Subcutaneous abdominal adipose tissue (tissue), 5 donors: ENCODE data around the gene FAF1.
A peak's percentile ranks its signal among the peaks of the same experiment; 100 is the strongest.
"Not testable (repeated sequence)": the region's sequence is repeated elsewhere in the genome, so short reads cannot be mapped to it uniquely, and the experiment has no call there.

ENCODE experiments used
- H3K27ac ChIP-seq: one replicate; pipeline ENCODE4 v1.7.0; 2013; ENCODE audit warnings: low read depth, mild to moderate bottlenecking, inconsistent platforms, low read length, moderate library complexity
- H3K27me3 ChIP-seq, 5 donors: one replicate each; pipeline ENCODE4 v1.7.0; 2013; ENCODE audit warnings: low read length in 5 of 5, inconsistent platforms in 1 of 5; ENCODE audit not compliant: control insufficient read depth in 5 of 5, insufficient read depth in 4 of 5
- H3K36me3 ChIP-seq, 5 donors: one replicate each; pipeline ENCODE4 v1.7.0; 2013; ENCODE audit warnings: low read length in 5 of 5; ENCODE audit not compliant: control insufficient read depth in 5 of 5, insufficient read depth in 5 of 5
- H3K4me1 ChIP-seq, 5 donors: one replicate each; pipeline ENCODE4 v1.7.0; 2013; ENCODE audit warnings: low read length in 5 of 5, mild to moderate bottlenecking in 3 of 5, moderate library complexity in 1 of 5; ENCODE audit not compliant: control insufficient read depth in 5 of 5, insufficient read depth in 5 of 5
- H3K4me3 ChIP-seq, 5 donors: one replicate each; pipeline ENCODE4 v1.7.0; 2013; ENCODE audit warnings: low read length in 5 of 5, low read depth in 1 of 5
- H3K9ac ChIP-seq, 5 donors: one replicate each; pipeline ENCODE4 v1.7.0; 2013; ENCODE audit warnings: low read length in 5 of 5, mild to moderate bottlenecking in 4 of 5, moderate library complexity in 3 of 5
- H3K9me3 ChIP-seq, 5 donors: one replicate each; pipeline ENCODE4 v1.7.0; 2013; ENCODE audit warnings: low read length in 5 of 5; ENCODE audit not compliant: control insufficient read depth in 5 of 5
- donor health status: healthy.
- donor health status: healthy.
- donor health status: healthy.
- donor health status: healthy.
- donor health status: healthy.

The FAF1 gene

DNA sequence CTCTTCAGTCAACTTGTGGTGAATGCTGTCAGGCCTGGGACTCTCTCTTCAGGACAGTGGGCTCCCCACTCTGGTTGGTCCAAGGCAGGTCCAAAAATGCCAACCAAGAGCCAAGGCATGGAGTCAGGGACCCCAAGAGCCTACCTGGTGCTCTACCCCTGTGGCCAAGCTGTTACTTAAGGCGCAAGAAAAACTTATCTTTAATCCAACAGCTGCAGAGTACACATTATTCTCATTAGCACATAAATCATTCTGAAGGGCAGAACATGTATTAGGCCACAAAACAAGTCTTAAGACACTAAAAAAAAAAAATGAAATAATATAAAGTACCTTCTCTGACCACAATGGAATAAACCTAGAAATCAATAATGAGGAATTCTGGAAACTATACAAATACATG, 65.7 kb downstream of the FAF1 start:
- H3K4me3 ChIP-seq, result no peak overlapping the region
- H3K4me1 ChIP-seq, result no peaks in the 10 kb centered on the region
- H3K27me3 ChIP-seq, result no peaks in the 10 kb centered on the region
- H3K27ac ChIP-seq, result no peak overlapping the region
- no peaks in the 10 kb centered on the region for H3K9me3 ChIP-seq
- H3K9ac ChIP-seq, result no peak overlapping the region
- no peaks in the 10 kb centered on the region for H3K36me3 ChIP-seq

DNA sequence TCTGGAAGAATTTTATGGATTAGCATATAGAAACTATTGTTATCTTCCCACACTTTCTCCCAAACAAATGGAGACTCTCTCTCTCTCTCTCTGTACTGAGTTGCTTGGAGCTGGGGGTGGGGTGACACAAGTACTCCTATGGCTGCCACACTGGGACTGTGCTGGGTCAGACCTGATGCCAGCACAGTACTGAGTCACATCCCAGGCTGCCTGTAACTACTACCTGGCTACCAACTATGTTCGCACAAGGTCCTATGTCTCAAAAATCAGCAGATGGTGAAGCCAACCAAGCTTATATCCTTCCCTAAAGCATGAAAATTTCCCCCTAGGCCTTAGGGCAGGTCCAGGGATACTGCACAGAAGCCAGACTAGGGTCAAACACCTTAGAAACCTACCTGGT, 66.6 kb downstream of the FAF1 start:
- Histone ChIP-seq H3K36me3 (no peaks in the 10 kb centered on the region), H3K4me3 (no peak overlapping the region), H3K4me1 (no peaks in the 10 kb centered on the region), H3K27me3 (no peaks in the 10 kb centered on the region), H3K9me3 (no peaks in the 10 kb centered on the region), H3K27ac (no peak overlapping the region), H3K9ac (no peak overlapping the region)

DNA sequence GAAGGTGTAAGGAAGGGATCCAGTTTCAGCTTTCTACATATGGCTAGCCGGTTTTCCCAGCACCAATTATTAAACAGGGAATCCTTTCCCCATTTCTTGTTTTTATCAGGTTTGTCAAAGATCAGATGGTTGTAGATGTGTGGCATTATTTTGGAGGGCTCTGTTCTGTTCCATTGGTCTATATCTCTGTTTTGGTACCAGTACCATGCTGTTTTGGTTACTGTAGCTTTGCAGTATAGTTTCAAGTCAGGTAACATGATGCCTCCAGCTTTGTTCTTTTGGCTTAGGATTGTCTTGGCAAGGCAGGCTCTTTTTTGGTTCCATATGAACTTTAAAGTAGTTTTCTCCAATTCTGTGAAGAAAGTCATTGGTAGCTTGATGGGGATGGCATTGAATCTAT, 72.5 kb downstream of the FAF1 start:
- H3K4me3 ChIP-seq, H3K27me3 ChIP-seq, H3K36me3 ChIP-seq, H3K4me1 ChIP-seq, H3K27ac ChIP-seq, H3K9me3 ChIP-seq, H3K9ac ChIP-seq: not testable (repeated sequence)

DNA sequence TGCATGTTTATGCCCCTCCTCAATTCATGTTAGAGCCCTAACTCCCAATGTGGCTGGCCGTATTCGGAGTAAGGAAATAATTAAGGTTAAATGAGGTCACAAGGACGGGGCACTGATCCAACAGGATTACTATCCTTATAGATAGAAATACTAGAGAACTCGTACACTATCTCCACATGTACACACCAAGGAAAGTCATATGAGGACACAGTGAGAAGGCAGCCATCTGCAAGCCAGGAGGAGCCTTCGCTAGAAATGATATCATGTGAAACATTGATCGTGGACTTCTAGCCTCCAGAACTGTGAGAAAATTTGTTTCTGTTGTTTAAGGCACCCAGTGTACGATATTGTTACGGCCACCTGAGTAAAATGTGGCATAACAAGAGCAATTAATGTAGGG, 79.7 kb downstream of the FAF1 start:
- Histone ChIP-seq H3K36me3 (no peaks in the 10 kb centered on the region), H3K27me3 (no peaks in the 10 kb centered on the region), H3K9me3 (peaks cover 0 to under 1% (median 0%) of the 10 kb centered on the region in 5 donors), H3K4me1 (peaks cover 5 to 29% (median 9%) of the 10 kb centered on the region in 5 donors), H3K9ac (no peak overlapping the region), H3K4me3 (peak overlapping the region in 2 of 5 donors; percentile 7 to 40), H3K27ac (peak overlapping the region; percentile 52)

DNA sequence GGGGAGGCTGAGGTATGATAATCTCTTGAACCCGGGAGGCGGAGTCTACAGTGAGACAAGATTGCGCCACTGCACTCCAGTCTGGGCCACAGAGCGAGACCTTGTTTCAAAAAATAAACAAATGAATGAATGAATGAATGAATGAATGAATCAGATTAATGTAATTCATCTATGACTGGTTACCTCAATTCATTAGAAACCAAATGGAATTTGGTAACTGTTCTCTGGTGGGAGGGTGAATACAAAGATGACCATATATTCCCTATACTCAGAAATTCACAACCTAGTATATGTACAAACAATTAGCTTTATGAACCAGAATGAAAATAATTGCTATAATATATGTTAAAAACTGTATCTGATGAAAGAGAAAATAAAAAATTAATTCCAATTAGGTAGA, 80.9 kb downstream of the FAF1 start:
- Histone ChIP-seq H3K27me3 (no peaks in the 10 kb centered on the region), H3K9me3 (no peaks in the 10 kb centered on the region), H3K4me3 (no peak overlapping the region), H3K36me3 (no peaks in the 10 kb centered on the region), H3K9ac (no peak overlapping the region), H3K27ac (no peak overlapping the region), H3K4me1 (peaks cover 5 to 29% (median 9%) of the 10 kb centered on the region in 5 donors)

DNA sequence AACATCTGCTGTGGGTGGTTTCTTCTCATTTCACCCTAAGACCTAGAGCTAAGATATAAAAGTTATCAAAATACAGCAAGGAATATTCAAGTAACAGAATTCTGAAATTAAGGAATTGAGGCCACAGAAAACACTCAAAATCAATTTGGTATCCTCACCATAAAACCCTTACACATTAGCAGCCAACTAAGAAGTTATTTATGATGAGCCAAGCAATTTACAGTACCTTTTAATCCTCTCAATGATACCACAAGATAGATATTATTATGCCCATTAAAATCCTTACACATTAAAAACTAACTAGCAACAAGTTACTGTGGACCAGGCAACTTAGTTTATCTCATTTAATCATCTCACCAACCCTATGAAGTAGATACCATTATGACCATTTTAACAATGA, 81.6 kb downstream of the FAF1 start:
- Histone ChIP-seq H3K4me1 (peaks cover 5 to 29% (median 9%) of the 10 kb centered on the region in 5 donors), H3K27me3 (no peaks in the 10 kb centered on the region), H3K27ac (no peak overlapping the region), H3K36me3 (no peaks in the 10 kb centered on the region), H3K9ac (no peak overlapping the region), H3K9me3 (no peaks in the 10 kb centered on the region), H3K4me3 (no peak overlapping the region)

DNA sequence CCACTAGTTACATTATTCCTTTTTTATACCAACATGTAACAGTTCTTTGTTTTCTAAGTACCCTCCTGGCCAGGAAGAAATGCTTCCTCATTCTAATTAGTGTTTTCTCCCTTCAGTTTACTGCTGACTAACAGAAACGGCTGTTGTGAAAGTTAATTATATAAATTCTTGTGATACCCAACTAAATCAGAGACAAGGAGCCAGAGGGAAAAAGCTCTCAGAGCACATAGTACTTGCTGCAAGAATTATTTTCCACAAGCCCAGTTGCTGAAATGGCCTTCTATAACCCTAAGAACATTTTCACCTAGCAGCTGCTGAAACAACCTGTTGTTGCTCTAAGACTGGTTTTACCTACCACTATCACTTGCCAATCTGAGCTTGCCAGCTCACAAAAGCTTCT, 82.4 kb downstream of the FAF1 start:
- Histone ChIP-seq H3K9me3 (no peaks in the 10 kb centered on the region), H3K27me3 (no peaks in the 10 kb centered on the region), H3K4me1 (peaks cover 5 to 29% (median 9%) of the 10 kb centered on the region in 5 donors), H3K9ac (no peak overlapping the region), H3K27ac (no peak overlapping the region), H3K4me3 (no peak overlapping the region), H3K36me3 (no peaks in the 10 kb centered on the region)

DNA sequence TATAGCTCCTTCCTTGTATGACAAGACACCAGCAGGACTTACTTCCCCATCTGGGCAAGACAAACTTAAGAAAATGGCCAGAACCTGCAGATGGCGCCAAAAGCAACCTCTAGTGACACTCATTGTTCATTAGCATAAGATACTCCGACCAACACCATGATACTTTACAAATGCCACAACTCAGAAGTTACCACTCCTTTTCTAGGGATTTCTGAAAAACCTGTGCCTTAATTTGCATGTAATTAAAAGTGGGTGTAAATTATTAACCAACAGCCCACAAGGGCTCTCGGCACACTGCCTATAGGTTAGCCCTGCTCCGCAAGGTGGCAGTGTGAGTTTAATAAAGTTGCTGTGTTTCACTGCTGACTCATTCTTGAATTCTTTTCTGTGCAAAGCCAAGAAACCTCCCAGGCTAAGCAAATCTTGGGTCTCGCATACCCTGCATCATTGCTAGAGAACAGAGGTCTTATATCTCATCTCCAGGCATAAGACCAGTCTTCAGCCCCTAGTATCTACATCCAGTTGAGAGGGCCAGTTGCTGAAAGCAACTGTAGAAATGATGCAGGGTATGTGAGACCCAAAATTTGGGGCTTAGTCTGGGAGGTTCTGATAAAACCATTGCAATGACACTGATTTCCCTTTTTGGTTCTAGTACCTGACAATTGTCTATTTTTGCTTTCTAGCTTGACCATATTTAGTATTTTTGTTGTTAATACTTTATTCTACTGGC, 86.4 kb downstream of the FAF1 start:
- H3K36me3 ChIP-seq, result no peaks in the 10 kb centered on the region
- H3K27ac ChIP-seq, result no peak overlapping the region
- no peaks in the 10 kb centered on the region for H3K9me3 ChIP-seq
- no peak overlapping the region for H3K9ac ChIP-seq
- peak overlapping the region in 1 of 5 donors; percentile 19 for H3K4me3 ChIP-seq
- no peaks in the 10 kb centered on the region for H3K27me3 ChIP-seq
- peaks cover 0 to 10% (median 3%) of the 10 kb centered on the region in 5 donors for H3K4me1 ChIP-seq

DNA sequence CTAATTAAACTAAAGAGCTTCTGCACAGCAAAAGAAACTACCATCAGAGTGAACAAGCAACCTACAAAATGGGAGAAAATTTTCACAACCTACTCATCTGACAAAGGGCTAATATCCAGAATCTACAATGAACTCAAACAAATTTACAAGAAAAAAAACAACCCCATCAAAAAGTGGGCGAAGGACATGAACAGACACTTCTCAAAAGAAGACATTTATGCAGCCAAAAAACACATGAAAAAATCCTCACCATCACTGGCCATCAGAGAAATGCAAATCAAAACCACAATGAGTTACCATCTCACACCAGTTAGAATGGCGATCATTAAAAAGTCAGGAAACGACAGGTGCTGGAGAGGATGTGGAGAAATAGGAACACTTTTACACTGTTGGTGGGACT, 95.2 kb downstream of the FAF1 start:
- peaks cover 0 to 14% (median 7%) of the 10 kb centered on the region in 5 donors for H3K9me3 ChIP-seq
- H3K4me1 ChIP-seq, H3K36me3 ChIP-seq: not testable (repeated sequence)

DNA sequence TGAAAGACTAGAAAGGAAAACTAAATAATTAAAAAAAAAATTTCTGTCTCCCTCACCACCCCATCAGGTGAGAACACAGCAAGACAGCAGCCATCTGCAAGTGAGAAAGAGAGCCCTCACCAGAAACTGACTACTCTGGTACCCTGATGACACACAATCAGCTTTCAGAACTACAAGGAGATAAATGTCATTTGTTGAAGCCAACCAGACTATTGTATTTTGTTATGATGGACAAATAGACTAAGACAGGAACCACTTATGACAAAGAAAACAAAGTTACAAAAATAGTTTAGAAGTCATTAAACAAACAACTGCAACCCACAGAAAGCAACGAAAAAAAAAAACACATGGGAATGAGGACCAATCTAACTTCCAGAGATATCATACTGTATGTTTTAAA, 98.3 kb downstream of the FAF1 start:
- peaks cover 0 to 16% (median 9%) of the 10 kb centered on the region in 5 donors for H3K9me3 ChIP-seq
- H3K27me3 ChIP-seq, result no peaks in the 10 kb centered on the region
- H3K27ac ChIP-seq, result no peak overlapping the region
- H3K36me3 ChIP-seq, result no peaks in the 10 kb centered on the region
- H3K4me1 ChIP-seq, result no peaks in the 10 kb centered on the region
- no peak overlapping the region for H3K9ac ChIP-seq
- H3K4me3 ChIP-seq, result no peak overlapping the region

More for the DNA sequence above, 95.2 kb downstream of the FAF1 start:
- H3K27me3 ChIP-seq, H3K27ac ChIP-seq, H3K9ac ChIP-seq, H3K4me3 ChIP-seq: not testable (repeated sequence)
